HEK293 (cell line): ENCODE data around the gene MALT1.

ENCODE experiments used
- CTCF ChIA-PET: fragments of 350-600 bp; formaldehyde crosslinking; extraction: SDS; loops from one replicate; lab custom pipeline; 2021; ENCODE audit warnings: antibody characterized with exemption; lab: Yijun Ruan, JAX
- POLR2A ChIA-PET: fragments of 300-600 bp; formaldehyde crosslinking; extraction: SDS; loops from one replicate; lab custom pipeline; 2020; ENCODE audit warnings: antibody characterized with exemption, inconsistent platforms; lab: Yijun Ruan, JAX
- H3K27ac ChIP-seq: fragments of 200-500 bp; sonication (Bioruptor generic); 2 replicates; pipeline ENCODE4 v1.5.1; 2014; ENCODE audit warnings: low read depth, low read length, control low read depth, inconsistent platforms; ENCODE audit errors: extremely low read depth
- H3K36me3 ChIP-seq, 2 experiments: fragments of 200-500 bp in 1 of 2; sonication (Bioruptor generic) in 1 of 2; 1 replicate in 1 of 2; 2 replicates in 1 of 2; pipeline ENCODE4 v1.5.1; 2014 to 2017; ENCODE audit warnings: inconsistent platforms in 2 of 2, low read length in 2 of 2; ENCODE audit not compliant: control insufficient read depth in 2 of 2, insufficient read depth in 1 of 2
- H3K4me1 ChIP-seq: fragments of 200-500 bp; sonication (Bioruptor generic); 2 replicates; pipeline ENCODE4 v1.5.1; 2014; ENCODE audit warnings: mild to moderate bottlenecking, low read length, inconsistent platforms; ENCODE audit not compliant: control insufficient read depth, insufficient read depth
- H3K4me3 ChIP-seq: 2 replicates; pipeline ENCODE4 v1.5.1; 2011; ENCODE audit warnings: low read depth, mild to moderate bottlenecking, control low read depth, low read length, moderate library complexity
- H3K9me3 ChIP-seq: fragments of 200-500 bp; sonication (Bioruptor generic); 2 replicates; pipeline ENCODE4 v1.5.1; 2014; ENCODE audit warnings: low read depth, low read length, inconsistent platforms; ENCODE audit not compliant: control insufficient read depth, insufficient read depth
- BCL11A ChIP-seq: fragments of 450-650 bp; formaldehyde crosslinking; IDR thresholded peaks from 2 replicates; pipeline ENCODE4 v1.5.1; 2016; ENCODE audit warnings: low read depth, missing biosample characterization, missing genetic modification characterization
- FEZF1 ChIP-seq: fragments of 450-650 bp; formaldehyde crosslinking; IDR thresholded peaks from 2 replicates; pipeline ENCODE4 v1.5.1; 2016; ENCODE audit warnings: missing biosample characterization, missing genetic modification characterization
- PRDM4 ChIP-seq: fragments of 450-650 bp; formaldehyde crosslinking; IDR thresholded peaks from 2 replicates; pipeline ENCODE4 v1.5.1; 2017; ENCODE audit warnings: missing biosample characterization, missing genetic modification characterization
- PRDM6 ChIP-seq: fragments of 450-650 bp; formaldehyde crosslinking; IDR thresholded peaks from 2 replicates; pipeline ENCODE4 v1.5.1; 2017; ENCODE audit warnings: missing biosample characterization, missing genetic modification characterization
- SP3 ChIP-seq: fragments of 450-650 bp; formaldehyde crosslinking; IDR thresholded peaks from 2 replicates; pipeline ENCODE4 v1.5.1; 2016; ENCODE audit warnings: missing biosample characterization, missing genetic modification characterization
- TRIM28 ChIP-seq: IDR thresholded peaks from 2 replicates; pipeline ENCODE4 v1.6.1; 2011; ENCODE audit warnings: low read length, control low read depth, borderline replicate concordance
- TSHZ1 ChIP-seq: fragments of 450-650 bp; formaldehyde crosslinking; IDR thresholded peaks from 2 replicates; pipeline ENCODE4 v1.5.1; 2016; ENCODE audit warnings: missing biosample characterization, missing genetic modification characterization, borderline replicate concordance
- ZBTB1 ChIP-seq: fragments of 450-650 bp; formaldehyde crosslinking; IDR thresholded peaks from 2 replicates; pipeline ENCODE4 v1.5.1; 2016; ENCODE audit warnings: missing biosample characterization, missing genetic modification characterization
- ZBTB48 ChIP-seq: fragments of 450-650 bp; formaldehyde crosslinking; IDR thresholded peaks from 2 replicates; pipeline ENCODE4 v1.5.1; 2016; ENCODE audit warnings: missing biosample characterization, missing genetic modification characterization
- ZBTB7A ChIP-seq: fragments of 450-650 bp; formaldehyde crosslinking; IDR thresholded peaks from 2 replicates; pipeline ENCODE4 v1.5.1; 2016; ENCODE audit warnings: low read depth, missing biosample characterization, missing genetic modification characterization
- ZNF132 ChIP-seq: fragments of 450-650 bp; formaldehyde crosslinking; IDR thresholded peaks from 2 replicates; pipeline ENCODE4 v1.5.1; 2017; ENCODE audit warnings: missing biosample characterization, missing genetic modification characterization, borderline replicate concordance
- ZNF184 ChIP-seq: fragments of 450-650 bp; IDR thresholded peaks from 2 replicates; pipeline ENCODE4 v1.5.1; 2018; ENCODE audit warnings: missing biosample characterization, mild to moderate bottlenecking, missing genetic modification characterization
- ZNF19 ChIP-seq: fragments of 450-650 bp; formaldehyde crosslinking; IDR thresholded peaks from 2 replicates; pipeline ENCODE4; 2016; ENCODE audit warnings: missing biosample characterization, missing genetic modification characterization, low read depth
- ZNF280C ChIP-seq: fragments of 450-650 bp; formaldehyde crosslinking; IDR thresholded peaks from 2 replicates; pipeline ENCODE4 v1.5.1; 2016; ENCODE audit warnings: missing biosample characterization, missing genetic modification characterization
- ZNF366 ChIP-seq: fragments of 450-650 bp; formaldehyde crosslinking; conservative IDR thresholded peaks from 2 replicates; pipeline ENCODE4 v1.5.1; 2016; ENCODE audit warnings: missing biosample characterization, missing genetic modification characterization
- ZNF501 ChIP-seq: fragments of 450-650 bp; formaldehyde crosslinking; IDR thresholded peaks from 2 replicates; pipeline ENCODE4 v1.5.1; 2016; ENCODE audit warnings: missing biosample characterization, missing genetic modification characterization
- ZNF654 ChIP-seq: fragments of 450-650 bp; formaldehyde crosslinking; IDR thresholded peaks from 2 replicates; pipeline ENCODE4 v1.5.1; 2016; ENCODE audit warnings: low read depth, missing biosample characterization, missing genetic modification characterization
- ZNF664 ChIP-seq: fragments of 450-650 bp; formaldehyde crosslinking; IDR thresholded peaks from 2 replicates; pipeline ENCODE4 v1.5.1; 2016; ENCODE audit warnings: missing biosample characterization, missing genetic modification characterization
- TF ChIP-seq, protein P1 (sequence below): fragments of 450-650 bp; formaldehyde crosslinking; IDR thresholded peaks from 2 replicates; pipeline ENCODE4 v1.5.1; 2016; ENCODE audit warnings: missing biosample characterization, missing genetic modification characterization
- TF ChIP-seq, protein P2 (sequence below): fragments of 450-650 bp; formaldehyde crosslinking; IDR thresholded peaks from 2 replicates; pipeline ENCODE4 v1.5.1; 2016; ENCODE audit warnings: missing biosample characterization, missing genetic modification characterization
- TF ChIP-seq, protein P3 (sequence below): fragments of 450-650 bp; formaldehyde crosslinking; IDR thresholded peaks from 2 replicates; pipeline ENCODE4 v1.5.1; 2016; ENCODE audit warnings: missing biosample characterization, missing genetic modification characterization, low read depth

MALT1 gene

GRCh38 chr18:58697146-58697545, 25.9 kb downstream of the MALT1 start:
- no peak overlapping the region for H3K4me3 ChIP-seq
- ChIA-PET CTCF (no interaction called here), POLR2A (interaction anchor here (0.6 kb wide), 1 partner anchor 26 kb away, joined by 4 read pairs; no protein-coding TSS in a partner anchor)
- H3K27ac ChIP-seq: no peak overlapping the region
- H3K36me3 ChIP-seq: peaks cover 20 to 22% of the 10 kb centered on the region in 2 experiments
- H3K4me1 ChIP-seq: peaks cover 11% of the 10 kb centered on the region
- TF ChIP-seq ZBTB1 (no peak), PRDM6 (tag by site-specific recombination) (no peak), BCL11A (tag by site-specific recombination) (no peak), FEZF1 (tag by site-specific recombination) (no peak), SP3 (tag by site-specific recombination) (no peak), ZNF184 (tag by site-specific recombination) (no peak), ZNF366 (tag by site-specific recombination) (no peak), PRDM4 (no peak), ZNF501 (tag by site-specific recombination) (no peak), ZBTB7A (tag by site-specific recombination) (no peak), ZBTB48 (tag by site-specific recombination) (no peak), TRIM28 (no peak), ZNF664 (tag by site-specific recombination) (no peak), ZNF19 (no peak)
- TF ChIP-seq, protein P1, sequence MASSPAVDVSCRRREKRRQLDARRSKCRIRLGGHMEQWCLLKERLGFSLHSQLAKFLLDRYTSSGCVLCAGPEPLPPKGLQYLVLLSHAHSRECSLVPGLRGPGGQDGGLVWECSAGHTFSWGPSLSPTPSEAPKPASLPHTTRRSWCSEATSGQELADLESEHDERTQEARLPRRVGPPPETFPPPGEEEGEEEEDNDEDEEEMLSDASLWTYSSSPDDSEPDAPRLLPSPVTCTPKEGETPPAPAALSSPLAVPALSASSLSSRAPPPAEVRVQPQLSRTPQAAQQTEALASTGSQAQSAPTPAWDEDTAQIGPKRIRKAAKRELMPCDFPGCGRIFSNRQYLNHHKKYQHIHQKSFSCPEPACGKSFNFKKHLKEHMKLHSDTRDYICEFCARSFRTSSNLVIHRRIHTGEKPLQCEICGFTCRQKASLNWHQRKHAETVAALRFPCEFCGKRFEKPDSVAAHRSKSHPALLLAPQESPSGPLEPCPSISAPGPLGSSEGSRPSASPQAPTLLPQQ (tag by site-specific recombination): no peak
- TF ChIP-seq, protein P2, sequence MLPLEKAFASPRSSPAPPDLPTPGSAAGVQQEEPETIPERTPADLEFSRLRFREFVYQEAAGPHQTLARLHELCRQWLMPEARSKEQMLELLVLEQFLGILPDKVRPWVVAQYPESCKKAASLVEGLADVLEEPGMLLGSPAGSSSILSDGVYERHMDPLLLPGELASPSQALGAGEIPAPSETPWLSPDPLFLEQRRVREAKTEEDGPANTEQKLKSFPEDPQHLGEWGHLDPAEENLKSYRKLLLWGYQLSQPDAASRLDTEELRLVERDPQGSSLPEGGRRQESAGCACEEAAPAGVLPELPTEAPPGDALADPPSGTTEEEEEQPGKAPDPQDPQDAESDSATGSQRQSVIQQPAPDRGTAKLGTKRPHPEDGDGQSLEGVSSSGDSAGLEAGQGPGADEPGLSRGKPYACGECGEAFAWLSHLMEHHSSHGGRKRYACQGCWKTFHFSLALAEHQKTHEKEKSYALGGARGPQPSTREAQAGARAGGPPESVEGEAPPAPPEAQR (tag by site-specific recombination): no peak
- TF ChIP-seq, protein P3, sequence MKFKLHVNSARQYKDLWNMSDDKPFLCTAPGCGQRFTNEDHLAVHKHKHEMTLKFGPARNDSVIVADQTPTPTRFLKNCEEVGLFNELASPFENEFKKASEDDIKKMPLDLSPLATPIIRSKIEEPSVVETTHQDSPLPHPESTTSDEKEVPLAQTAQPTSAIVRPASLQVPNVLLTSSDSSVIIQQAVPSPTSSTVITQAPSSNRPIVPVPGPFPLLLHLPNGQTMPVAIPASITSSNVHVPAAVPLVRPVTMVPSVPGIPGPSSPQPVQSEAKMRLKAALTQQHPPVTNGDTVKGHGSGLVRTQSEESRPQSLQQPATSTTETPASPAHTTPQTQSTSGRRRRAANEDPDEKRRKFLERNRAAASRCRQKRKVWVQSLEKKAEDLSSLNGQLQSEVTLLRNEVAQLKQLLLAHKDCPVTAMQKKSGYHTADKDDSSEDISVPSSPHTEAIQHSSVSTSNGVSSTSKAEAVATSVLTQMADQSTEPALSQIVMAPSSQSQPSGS (tag by site-specific recombination): no peak
- H3K9me3 ChIP-seq: no peaks in the 10 kb centered on the region

DNA sequence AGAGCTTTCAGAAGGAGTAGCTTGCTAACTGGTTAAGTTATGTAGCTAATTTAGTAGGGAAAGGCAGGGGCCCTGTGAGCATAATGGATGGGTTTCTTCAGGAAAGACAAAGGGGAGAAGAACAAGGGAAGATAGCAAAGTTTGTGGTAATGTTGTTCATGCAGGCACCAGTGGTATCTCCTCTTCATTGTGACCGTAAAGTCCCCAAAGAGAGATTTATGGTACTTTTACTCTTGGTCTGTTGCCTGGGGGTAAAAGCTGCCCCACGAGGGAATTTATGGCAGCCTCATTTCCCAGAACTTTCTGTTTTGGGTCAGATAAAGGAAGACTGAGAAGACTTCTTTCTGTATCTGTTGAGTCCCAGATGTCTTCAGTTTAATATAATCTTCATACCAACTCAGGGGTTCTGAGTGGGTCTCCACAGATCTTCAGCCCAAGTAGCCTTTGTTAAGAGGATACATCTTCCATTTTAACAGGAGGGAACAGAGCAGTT, 27.5 kb downstream of the MALT1 start:
- H3K4me1 ChIP-seq: peaks cover 11% of the 10 kb centered on the region
- no peak overlapping the region for H3K27ac ChIP-seq
- no peak overlapping the region for H3K4me3 ChIP-seq
- no peak for TF ChIP-seq ZNF654
- no peak for TF ChIP-seq ZNF132 (tag by site-specific recombination)
- no peak for TF ChIP-seq ZNF280C (tag by site-specific recombination)
- TF ChIP-seq TSHZ1: no peak
- ChIA-PET POLR2A (interaction anchor here (1.3 kb wide), 1 partner anchor 11 kb away, joined by 3 read pairs; no protein-coding TSS in a partner anchor), CTCF (interaction anchor here (1.0 kb wide), 1 partner anchor 26 kb away, joined by 3 read pairs; no protein-coding TSS in a partner anchor)
- peaks cover 20 to 28% of the 10 kb centered on the region in 2 experiments for H3K36me3 ChIP-seq
- H3K9me3 ChIP-seq: no peaks in the 10 kb centered on the region
